Thymus (tissue), 11 donors: ENCODE data around the gene PDE7B. TPM values are rescaled to one million over a fixed set of nuclear protein-coding genes. Genes with fewer than 3 reads are reported as not detected.

Experiments
- DNase-seq, 9 donors: peaks; one replicate each; pipeline ENCODE4 v3.0.0-alpha.2; 2013; ENCODE audit warnings: low spot score in 9 of 9, low read depth in 6 of 9, missing footprints in 1 of 9
- H3K27ac ChIP-seq, 2 donors: one replicate each; pipeline ENCODE4 v1.5.1; 2013; ENCODE audit warnings: control low read depth in 1 of 2, low read depth in 1 of 2, low read length in 1 of 2, mild to moderate bottlenecking in 1 of 2, moderate library complexity in 1 of 2
- H3K27me3 ChIP-seq, 2 donors: one replicate each; pipeline ENCODE4 v1.5.1; 2013; ENCODE audit warnings: low read length in 1 of 2; ENCODE audit not compliant: control insufficient read depth in 2 of 2, insufficient read depth in 1 of 2
- H3K36me3 ChIP-seq, 2 donors: one replicate each; pipeline ENCODE4 v1.5.1; 2013; ENCODE audit warnings: low read length in 1 of 2, mild to moderate bottlenecking in 1 of 2, moderate library complexity in 1 of 2; ENCODE audit not compliant: control insufficient read depth in 2 of 2, insufficient read depth in 2 of 2
- H3K4me1 ChIP-seq, 2 donors: one replicate each; pipeline ENCODE4 v1.5.1; 2013; ENCODE audit warnings: low read length in 2 of 2; ENCODE audit not compliant: control insufficient read depth in 2 of 2, insufficient read depth in 2 of 2
- H3K4me3 ChIP-seq, 2 donors: one replicate each; pipeline ENCODE4 v1.5.1; 2013; ENCODE audit warnings: low read length in 2 of 2, control low read depth in 1 of 2, mild to moderate bottlenecking in 1 of 2
- H3K9me3 ChIP-seq, 2 donors: one replicate each; pipeline ENCODE4 v1.5.1; 2013; ENCODE audit warnings: low read length in 1 of 2, mild to moderate bottlenecking in 1 of 2; ENCODE audit not compliant: control insufficient read depth in 2 of 2, insufficient read depth in 1 of 2
- WGBS: extraction: QIAGEN DNeasy Blood & Tissue Kit; methylation state at CpG from one replicate; pipeline ENCODE4 v1.1.7; 2013; 5-methylcytosine and 5-hydroxymethylcytosine counted together
- polyA plus RNA-seq: library from polyadenylated mRNA; stranded (reverse); fragments of 200-250 nt; gene quantifications from one replicate; pipeline ENCODE4 v1.2.3, GENCODE V29; 2013
- total RNA-seq: library from RNA; stranded (reverse); fragments of 120-200 nt; gene quantifications from one replicate; pipeline ENCODE4 v1.2.4, GENCODE V29; 2013
- donor health status: healthy.

PDE7B gene
- total and polyA plus RNA-seq, 2 donors: 4.4 to 5.8 TPM

DNA sequence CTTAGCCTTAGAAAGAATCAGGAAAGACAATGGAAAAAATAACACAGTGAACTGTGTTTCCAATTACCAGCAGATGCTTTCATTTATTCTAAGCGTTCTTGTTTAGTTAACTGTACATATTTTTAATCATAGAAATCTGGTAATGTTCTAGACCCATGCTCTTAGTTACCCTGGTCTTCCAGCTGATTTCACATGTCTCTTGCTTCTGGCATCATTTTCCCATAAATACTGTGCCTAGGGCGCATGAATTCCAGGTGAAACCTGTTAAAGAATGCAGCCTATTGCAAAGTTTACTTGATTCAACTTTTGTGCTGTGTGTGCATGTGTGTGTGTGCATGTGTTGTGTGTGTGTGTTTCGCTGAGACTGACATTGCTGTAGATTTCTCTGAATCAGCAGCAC is 178.6 kb downstream of the PDE7B start:
- no peak overlapping the region for H3K27ac ChIP-seq
- no peaks in the 10 kb centered on the region for H3K36me3 ChIP-seq
- H3K9me3 ChIP-seq: no peaks in the 10 kb centered on the region
- H3K4me1 ChIP-seq: no peaks in the 10 kb centered on the region
- no peak for DNase-seq
- no peak overlapping the region for H3K4me3 ChIP-seq
- H3K27me3 ChIP-seq: no peaks in the 10 kb centered on the region
- WGBS: 98% methylated on average over 3 of the region's 3 CpGs

DNA sequence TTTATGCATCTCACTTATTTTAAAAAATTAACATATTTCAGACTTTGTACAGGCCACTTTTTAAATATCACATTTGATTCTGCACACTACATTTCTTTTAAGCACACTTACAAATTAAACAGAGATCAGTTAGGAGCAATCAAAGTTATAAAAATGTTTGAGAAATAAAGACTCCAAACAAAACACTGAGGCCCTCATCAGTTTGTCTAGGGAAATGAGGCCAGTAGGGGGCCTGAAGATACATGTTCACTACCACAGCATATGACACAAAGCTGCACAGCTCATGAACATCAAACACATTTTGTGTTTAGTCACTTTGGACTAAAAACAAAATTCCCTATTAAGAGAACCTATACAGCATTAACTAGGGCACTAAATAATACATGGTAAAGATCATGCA is 180.5 kb downstream of the PDE7B start:
- Histone ChIP-seq H3K4me3 (no peak overlapping the region), H3K27ac (no peak overlapping the region), H3K4me1 (peaks cover 0 to 2% of the 10 kb centered on the region in 2 donors), H3K36me3 (no peaks in the 10 kb centered on the region), H3K27me3 (no peaks in the 10 kb centered on the region), H3K9me3 (no peaks in the 10 kb centered on the region)
- DNase-seq: peak in 2 of 9 donors; percentile 26 to 41

DNA sequence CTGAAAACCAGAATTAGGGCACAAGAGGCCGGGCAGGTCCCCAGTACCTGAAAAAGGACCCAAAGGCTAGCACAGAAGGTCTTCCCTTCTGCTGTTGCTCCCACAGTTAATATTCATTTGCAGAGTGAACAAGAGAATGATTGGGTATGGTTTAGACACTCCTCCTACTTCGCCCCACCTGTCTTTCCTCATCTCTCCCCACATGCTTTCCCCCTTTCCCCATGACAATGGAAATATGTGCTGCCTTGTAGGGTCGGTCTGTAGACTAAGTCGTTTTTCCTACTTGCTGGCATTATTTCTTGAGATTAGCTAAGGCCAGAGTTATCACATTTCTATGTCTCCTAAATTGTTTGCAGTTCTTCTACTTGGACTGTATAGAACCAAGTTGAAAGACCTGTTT is 181.9 kb downstream of the PDE7B start:
- no peaks in the 10 kb centered on the region for H3K9me3 ChIP-seq
- no peak overlapping the region for H3K4me3 ChIP-seq
- no peaks in the 10 kb centered on the region for H3K27me3 ChIP-seq
- no peak overlapping the region for H3K27ac ChIP-seq
- 96% methylated on average over 4 of the region's 4 CpGs for WGBS
- H3K36me3 ChIP-seq: no peaks in the 10 kb centered on the region
- DNase-seq: no peak
- H3K4me1 ChIP-seq: peaks cover 0 to 16% of the 10 kb centered on the region in 2 donors

- WGBS: 69% methylated on average over 2 of the region's 2 CpGs
- no peak overlapping the region for H3K27ac ChIP-seq
- peaks cover 0 to 21% of the 10 kb centered on the region in 2 donors for H3K4me1 ChIP-seq
- H3K4me3 ChIP-seq: no peak overlapping the region
- no peak for DNase-seq
- no peaks in the 10 kb centered on the region for H3K36me3 ChIP-seq
- no peaks in the 10 kb centered on the region for H3K9me3 ChIP-seq
- H3K27me3 ChIP-seq: no peaks in the 10 kb centered on the region
Measured at GRCh38 chr6:136034422-136034821, 182.9 kb downstream of the PDE7B start.

DNA sequence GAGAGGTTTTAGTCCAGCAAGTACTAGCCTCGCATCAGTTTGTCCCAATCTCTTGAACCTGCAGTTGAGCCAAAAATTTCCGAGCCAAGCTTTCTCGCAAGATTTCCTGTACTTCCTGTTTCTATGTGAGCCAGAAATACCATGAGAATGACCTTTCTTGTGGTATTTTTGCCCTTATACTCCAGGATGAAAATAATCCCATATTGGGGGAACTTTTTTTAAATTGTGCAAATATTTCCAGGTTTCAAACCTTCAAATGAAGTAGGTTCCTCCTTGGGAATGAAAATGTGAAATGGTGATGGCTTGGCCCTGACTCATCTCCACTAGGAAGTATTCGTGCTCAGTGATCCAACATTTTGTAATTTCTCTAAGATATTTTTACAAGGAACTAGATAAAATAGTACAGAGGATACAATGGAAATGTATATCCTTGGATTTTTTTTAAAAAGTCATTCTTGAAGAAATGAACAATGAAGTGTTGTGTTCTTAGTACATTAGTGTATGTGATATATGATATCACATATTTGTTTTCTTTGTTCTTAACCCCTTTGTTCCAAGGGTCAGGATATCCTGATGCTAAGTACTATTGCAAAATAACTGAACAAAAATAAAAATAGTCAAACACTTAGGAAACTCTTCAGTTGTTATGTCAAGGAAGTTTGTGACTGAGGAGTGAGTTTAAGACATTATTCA is 184.0 kb downstream of the PDE7B start:
- no peak overlapping the region for H3K4me3 ChIP-seq
- no peaks in the 10 kb centered on the region for H3K27me3 ChIP-seq
- peaks cover 0 to 21% of the 10 kb centered on the region in 2 donors for H3K4me1 ChIP-seq
- H3K27ac ChIP-seq: no peak overlapping the region
- DNase-seq: no peak
- no peaks in the 10 kb centered on the region for H3K36me3 ChIP-seq
- H3K9me3 ChIP-seq: no peaks in the 10 kb centered on the region
- 84% methylated on average over 4 of the region's 4 CpGs for WGBS

DNA sequence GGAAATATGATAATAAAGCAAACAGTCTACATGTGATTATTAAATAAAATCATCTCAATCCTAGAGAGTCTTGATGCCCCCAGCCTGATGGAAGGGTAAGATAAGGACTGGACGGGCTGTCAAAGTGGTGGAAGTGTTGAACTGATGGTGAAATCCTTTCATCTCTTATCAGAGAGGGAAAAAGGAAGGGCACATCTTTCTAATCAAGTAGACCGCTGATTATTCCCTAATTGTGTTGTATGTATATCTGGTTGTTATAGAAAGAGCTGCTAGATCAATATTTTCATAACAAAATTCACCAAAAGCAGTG is 184.5 kb downstream of the PDE7B start:
- no peaks in the 10 kb centered on the region for H3K36me3 ChIP-seq
- H3K4me1 ChIP-seq: peaks cover 0 to 21% of the 10 kb centered on the region in 2 donors
- H3K9me3 ChIP-seq: no peaks in the 10 kb centered on the region
- no peak for DNase-seq
- no peak overlapping the region for H3K4me3 ChIP-seq
- H3K27me3 ChIP-seq: no peaks in the 10 kb centered on the region
- WGBS: 97% methylated on average over 2 of the region's 2 CpGs
- no peak overlapping the region for H3K27ac ChIP-seq

DNA sequence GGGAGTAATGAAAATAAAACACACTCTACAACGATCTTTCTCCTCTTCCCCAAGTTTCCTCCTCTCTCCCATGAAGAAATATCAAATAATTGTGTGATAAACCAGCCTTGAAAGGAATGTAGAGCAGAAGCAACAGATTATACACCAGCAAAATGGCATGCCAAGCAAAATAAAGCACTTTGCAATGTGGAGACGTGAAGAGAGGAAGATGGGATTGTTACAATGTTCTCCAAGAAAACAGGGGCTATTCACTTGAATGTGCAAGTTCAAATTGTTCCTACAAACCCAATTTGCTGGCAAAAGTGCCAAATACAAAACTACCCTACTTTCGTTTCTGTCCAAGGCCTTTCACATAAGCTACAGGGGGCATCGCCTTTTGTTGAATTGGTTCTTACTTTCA is 185.1 kb downstream of the PDE7B start:
- no peak overlapping the region for H3K4me3 ChIP-seq
- peaks cover 0 to 21% of the 10 kb centered on the region in 2 donors for H3K4me1 ChIP-seq
- H3K36me3 ChIP-seq: no peaks in the 10 kb centered on the region
- 95% methylated on average over 4 of the region's 4 CpGs for WGBS
- H3K9me3 ChIP-seq: no peaks in the 10 kb centered on the region
- no peak for DNase-seq
- H3K27ac ChIP-seq: no peak overlapping the region
- no peaks in the 10 kb centered on the region for H3K27me3 ChIP-seq

- no peak overlapping the region for H3K27ac ChIP-seq
- no peaks in the 10 kb centered on the region for H3K36me3 ChIP-seq
- no peaks in the 10 kb centered on the region for H3K27me3 ChIP-seq
- 73% methylated on average over 8 of the region's 8 CpGs for WGBS
- no peak overlapping the region for H3K4me3 ChIP-seq
- peaks cover 0 to 21% of the 10 kb centered on the region in 2 donors for H3K4me1 ChIP-seq
- H3K9me3 ChIP-seq: no peaks in the 10 kb centered on the region
- peak in 3 of 9 donors; percentile 12 to 59 (median 33) for DNase-seq
Measured at GRCh38 chr6:136037242-136037875, 185.9 kb downstream of the PDE7B start.

DNA sequence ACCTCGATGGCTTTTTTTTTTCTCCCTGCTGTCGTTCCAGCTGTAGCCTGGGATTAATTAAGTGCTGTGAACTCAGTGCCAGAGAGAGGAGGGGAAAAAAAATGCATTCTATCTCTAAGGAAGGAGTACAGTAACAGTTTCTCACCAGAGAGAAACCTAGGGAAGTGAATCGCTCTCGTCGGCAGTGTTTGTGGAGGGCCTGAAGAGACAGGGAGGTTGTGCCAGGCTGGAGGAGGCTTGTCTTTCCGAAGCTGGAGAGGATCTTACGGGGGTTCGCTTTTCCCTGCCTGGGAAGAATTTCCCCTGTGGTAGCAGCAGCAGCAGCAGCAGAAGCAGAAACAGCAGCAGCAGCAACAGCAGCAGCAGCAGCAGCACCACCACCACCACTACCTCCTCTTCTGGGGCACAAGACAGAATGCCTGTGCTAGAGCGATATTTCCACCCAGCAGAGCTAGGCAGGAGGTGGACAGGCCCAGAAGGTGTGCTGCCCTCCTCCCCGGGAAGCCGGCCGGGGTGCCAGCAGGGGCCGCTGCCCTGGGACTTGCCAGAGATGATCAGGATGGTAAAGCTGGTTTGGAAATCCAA is 186.5 kb downstream of the PDE7B start:
- WGBS: 47% methylated on average over 13 of the region's 13 CpGs
- Histone ChIP-seq H3K4me1 (peaks cover 0 to 21% of the 10 kb centered on the region in 2 donors), H3K36me3 (no peaks in the 10 kb centered on the region), H3K27me3 (no peaks in the 10 kb centered on the region), H3K9me3 (no peaks in the 10 kb centered on the region), H3K27ac (peak overlapping the region in 1 of 2 donors; percentile 64), H3K4me3 (no peak overlapping the region)
- no peak for DNase-seq
